HG03196 (cell line): ENCODE measurements around the gene MAP9.
"Not testable (repeated sequence)": the region's sequence is repeated elsewhere in the genome, so short reads cannot be mapped to it uniquely, and the experiment has no call there.

Source experiments
- ATAC-seq: cut with Tn5 transposase; IDR thresholded peaks from one replicate; pipeline ENCODE4 v1.9.1; 2021; ENCODE audit not compliant: unreplicated experiment

The MAP9 gene

DNA sequence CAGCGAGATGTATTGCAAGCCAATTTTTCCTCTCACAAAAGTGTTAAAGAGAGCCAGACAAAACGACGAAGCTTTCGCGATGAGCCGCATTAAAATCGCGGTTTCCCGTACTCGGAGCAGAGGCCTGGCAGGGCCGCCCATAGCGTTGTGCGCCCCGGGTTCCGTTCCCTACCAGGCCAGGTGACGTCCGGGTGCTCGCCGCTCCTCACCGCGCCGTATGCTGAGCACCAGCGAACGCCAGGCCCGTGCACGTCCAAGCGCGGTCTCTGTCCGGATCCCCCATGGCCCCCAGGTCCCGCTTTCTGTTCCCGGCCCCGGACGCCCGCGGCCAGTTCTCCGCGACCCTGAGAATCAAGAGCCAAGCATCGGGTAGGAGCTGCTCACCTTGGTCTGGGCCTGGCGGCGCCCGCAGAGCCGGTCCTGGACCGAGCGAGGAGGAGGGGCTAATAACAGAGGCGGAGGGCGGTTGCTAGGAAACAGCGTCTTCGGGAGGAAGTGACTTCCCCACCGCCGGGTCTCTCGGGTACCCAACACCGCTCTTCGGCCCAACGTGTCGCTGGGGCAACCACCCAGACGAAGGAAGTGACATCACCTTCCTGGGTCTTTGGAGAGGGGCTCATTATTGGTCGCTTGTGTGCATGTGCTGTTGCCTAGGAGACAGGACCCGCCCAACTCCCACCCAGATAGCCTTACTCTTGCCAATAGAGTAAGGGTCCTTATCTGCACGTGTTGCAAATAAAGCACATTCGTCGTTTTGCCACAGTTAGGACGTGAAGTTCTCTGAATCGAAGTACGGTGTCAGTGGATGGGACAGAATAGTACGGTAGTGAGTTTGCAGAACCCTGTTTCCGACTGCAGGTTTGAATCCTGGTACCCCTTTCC lies at the start of gene MAP9:
Gene MAP9, minus strand, starts transcription at position 579 of the 882 bp plus-strand sequence. CDS start 1,115 bp downstream, outside the sequence.
- ATAC-seq: peak; percentile 99

DNA sequence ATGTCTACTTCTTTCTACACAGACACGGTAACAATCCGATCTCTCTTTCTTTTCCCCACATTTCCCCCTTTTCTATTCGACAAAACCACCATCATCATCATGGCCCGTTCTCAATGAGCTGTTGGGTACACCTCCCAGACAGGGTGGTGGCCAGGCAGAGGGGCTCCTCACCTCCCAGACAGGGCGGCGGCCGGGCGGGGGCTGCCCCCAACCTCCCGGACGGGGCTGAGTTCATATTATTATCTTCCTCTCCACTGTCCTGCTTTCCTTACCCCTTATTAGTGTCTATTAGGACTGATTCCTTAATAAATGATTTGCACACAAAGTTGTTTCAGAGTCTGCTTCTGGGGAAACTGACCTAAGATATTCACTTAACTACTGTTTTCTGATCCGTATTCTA lies 48.0 kb upstream of the MAP9 start:
- ATAC-seq: not testable (repeated sequence)

DNA sequence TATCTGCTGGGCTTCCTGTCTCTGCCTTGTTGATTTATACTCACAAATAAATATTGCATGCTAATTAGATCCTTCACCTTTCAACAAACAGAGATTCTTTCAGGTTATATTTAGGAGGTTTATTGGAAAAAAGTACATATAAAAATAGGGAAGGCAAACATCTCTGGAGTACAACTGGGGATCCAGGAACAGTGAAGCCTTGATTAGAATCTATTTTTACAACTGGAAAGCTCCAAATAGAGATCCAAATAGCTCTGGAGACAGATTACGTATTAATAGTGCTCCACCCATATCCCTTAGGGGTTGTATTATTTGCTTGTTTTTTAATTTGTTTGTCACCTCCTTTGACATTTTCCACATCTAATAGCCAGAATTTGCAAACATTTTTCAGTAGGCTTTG lies 46.9 kb upstream of the MAP9 start:
- no peak for ATAC-seq

DNA sequence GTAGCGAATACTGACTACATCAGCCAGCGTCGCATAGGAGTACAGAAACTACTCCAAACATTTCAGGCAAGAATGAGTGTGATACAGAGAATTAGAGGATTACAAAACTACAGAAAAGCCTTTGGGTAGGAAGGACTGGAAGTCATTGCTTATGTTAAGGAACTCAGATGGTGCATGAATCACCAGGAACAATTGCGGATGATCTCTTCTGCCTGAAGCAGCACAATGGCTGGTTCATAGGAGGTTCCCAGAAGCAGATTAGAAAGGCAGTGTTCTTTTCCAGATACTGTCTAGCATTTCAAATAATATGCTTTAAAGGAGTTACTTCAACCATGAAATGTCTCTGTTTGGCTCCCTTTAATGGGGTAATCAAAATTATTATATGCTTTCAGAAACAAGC lies 42.5 kb upstream of the MAP9 start:
- ATAC-seq: no peak

DNA sequence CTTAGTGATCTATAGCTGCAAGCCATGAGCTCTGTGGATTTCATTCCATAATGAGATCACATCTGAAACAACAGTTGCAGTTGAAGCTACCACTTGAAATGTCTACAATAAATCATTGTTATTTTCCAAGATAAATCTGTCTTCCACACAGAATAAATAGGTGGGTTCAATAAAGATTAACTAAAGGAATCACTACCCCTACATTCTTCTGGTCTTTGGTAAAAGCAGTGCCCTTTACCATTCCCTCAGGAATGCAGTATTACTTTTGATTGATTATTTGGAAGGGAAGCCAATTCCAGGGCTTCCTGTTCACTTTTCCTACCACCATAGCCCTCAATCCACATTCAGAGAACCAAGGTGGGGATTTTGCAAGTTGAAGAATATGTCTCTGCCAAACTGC lies 38.9 kb upstream of the MAP9 start:
- ATAC-seq: no peak

DNA sequence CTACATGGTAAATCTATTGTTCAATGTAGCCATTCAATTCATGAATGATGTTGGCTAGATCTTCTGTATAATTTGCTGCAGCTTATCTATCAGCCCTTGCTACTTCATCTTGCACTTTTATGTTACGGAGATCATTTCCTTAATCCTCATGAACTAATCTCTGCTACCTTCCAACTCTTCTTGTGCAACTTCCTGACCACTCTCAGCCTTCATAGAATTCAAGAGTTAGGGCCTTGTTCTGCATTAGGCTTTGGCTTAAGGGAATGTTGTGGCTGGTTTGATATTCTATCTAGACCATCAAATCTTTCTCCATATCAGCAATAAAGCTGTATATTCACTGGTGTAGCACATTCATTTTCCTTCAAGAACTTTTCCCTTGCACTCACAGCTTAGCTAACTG lies 36.7 kb upstream of the MAP9 start:
- no peak for ATAC-seq

DNA sequence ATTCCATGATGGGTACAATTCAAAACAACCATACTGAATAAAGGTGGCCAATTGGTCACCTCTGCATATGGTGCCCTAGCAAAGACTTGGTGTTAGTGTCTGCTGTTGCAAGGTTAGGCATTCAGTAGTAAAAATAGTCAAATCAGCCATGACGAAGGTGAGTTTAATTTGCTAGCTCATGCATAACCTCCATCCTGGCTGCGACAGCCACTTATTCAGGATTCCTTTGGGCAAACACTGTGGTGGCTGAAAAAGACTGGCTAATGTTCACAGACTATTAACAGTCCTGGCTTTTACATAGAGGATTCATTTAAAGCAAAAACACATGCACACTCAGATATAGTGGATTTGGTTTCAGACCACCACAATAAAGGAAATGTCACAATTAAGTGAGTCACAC lies 34.8 kb upstream of the MAP9 start:
- no peak for ATAC-seq

DNA sequence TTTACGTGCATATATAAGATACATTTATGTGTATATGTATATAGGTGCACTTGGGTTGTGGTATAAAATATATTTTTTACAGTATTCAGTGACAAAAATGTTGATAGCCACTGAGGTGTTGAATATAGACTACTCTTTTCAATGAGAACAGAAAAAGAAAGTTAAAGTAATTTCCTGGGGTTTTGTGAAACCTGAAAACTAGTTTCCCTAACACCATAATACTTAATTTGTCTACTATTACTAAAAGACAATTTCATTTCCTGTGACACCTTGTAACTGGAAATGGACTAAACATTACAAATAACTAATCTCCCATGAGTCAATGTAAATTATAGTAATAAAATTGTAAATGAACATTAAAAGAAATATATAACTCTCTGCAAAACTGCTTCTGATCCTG lies 32.0 kb upstream of the MAP9 start:
- peak; percentile 69 for ATAC-seq

DNA sequence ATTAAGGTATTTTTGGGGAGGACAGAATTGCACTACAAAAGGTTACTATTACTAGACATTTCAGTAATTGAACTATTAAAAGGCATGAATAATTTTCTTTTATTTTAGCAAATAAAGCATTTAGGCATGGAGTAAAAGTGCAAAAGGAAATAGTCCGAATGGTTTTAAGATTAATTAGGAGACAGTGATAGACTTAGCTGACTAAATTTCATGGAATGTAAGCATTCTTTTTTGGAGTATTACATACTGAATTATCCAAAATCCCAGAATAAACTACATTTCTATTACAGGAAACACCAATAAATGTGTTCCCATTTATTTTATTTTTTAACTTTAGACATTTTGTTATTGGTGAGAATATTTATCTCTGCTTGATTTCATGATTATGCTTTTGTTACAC lies 30.7 kb upstream of the MAP9 start:
- no peak for ATAC-seq

DNA sequence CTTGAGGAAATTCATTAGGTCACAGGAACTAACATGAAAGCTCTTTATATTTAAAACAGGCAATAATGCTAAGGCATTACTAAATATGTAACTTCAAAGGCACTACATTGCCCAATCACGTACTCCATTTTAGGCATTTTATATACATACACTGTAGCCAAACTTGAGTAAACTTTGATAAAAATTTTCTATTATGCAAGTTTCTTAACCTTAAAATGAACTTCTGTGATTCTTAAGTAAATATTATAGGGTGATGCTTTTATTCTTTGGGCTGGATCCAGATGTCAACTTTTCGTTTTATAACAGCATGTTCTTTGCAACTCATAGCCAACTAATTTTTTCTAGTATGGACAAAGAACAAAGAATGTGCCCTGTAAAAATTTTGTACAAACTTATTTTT lies 28.3 kb upstream of the MAP9 start:
- no peak for ATAC-seq

DNA sequence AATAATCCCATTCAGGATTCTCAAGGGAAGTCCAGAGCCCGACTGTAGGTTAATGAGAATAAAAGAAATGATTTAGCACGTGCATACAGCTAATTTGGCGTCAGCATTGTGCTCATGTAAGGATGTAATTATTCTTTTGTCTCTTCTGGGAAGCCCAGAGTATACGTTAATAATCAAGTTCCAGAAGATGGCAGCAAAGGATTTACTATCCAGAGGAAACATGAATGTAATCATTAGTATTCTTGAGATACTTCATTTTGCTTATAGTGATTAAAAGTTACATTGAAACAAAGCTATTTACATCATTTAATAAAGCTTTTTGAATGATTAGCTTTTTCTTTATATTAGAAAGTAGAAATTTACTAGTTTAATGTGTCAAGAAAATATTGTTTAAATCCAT lies 27.1 kb upstream of the MAP9 start:
- no peak for ATAC-seq

DNA sequence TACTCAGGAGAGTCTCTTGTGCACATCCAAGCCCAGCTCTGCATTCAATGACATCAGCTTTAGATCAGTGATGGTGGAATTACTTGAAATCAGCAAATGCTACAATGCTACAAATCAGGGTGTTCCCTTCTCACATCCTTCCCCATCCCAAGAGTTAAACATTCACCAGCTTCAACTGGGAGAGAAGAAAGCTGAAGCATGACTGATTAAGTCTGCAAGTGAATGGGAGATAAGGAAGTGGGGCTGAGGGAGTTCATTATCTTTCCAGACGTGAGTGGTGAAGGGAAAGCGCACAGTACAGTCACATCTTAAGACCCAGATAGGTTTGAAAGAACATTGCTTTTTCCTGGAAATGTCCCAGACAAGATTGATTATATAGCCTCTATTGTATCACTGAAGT lies 26.2 kb upstream of the MAP9 start:
- no peak for ATAC-seq

DNA sequence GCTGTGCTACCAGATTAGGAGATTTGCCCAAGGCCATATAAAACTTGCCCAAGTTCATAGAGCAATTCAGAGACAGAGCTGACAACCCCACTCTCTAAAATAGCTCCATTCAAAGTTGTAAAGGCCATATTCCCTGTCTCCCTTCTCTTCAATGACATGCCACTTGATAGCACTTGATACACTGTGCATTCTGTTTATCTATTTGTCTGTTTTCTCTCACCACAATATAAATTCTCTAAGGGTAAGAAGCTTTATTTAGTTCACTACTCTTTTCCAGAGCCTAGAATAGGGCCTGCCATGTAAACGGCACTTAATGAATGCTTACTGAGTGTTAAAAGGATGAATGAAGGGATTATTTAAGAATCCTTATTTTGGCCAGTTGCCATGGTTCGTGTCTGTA lies 24.1 kb upstream of the MAP9 start:
- no peak for ATAC-seq

DNA sequence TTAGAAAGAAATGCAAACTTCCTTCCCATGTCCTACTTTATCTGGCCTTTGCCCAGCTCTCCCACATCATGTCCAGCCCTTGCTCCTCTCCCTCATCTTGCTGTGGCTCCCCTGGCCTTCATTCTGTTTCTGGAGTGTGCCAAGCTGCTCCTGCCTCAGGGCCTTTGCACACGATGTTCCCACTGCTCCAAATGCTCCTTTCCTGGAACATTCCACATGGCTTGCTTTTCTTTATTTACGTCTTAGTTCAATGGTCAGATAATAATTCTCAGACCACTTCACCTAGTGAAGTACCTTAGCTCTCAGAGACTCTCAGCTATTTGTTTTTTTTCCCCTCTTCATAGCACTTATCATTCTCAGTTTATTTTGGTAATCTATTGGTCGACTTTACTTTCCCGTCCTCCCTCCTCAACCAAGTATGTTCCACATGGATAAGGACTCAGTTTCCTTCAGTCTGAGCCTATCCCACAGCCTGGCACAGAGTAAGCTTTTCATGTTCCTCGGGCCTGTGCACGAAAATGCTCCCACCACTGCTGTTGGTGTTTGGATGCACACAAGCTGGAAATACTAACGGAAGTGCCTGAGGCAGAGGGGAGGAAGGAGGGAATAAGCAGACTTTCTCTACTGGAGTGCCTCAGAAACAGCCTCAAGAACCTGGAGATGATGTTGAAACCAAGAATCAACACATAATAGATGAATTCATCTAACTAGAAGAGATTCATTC lies 23.4 kb upstream of the MAP9 start:
- no peak for ATAC-seq

DNA sequence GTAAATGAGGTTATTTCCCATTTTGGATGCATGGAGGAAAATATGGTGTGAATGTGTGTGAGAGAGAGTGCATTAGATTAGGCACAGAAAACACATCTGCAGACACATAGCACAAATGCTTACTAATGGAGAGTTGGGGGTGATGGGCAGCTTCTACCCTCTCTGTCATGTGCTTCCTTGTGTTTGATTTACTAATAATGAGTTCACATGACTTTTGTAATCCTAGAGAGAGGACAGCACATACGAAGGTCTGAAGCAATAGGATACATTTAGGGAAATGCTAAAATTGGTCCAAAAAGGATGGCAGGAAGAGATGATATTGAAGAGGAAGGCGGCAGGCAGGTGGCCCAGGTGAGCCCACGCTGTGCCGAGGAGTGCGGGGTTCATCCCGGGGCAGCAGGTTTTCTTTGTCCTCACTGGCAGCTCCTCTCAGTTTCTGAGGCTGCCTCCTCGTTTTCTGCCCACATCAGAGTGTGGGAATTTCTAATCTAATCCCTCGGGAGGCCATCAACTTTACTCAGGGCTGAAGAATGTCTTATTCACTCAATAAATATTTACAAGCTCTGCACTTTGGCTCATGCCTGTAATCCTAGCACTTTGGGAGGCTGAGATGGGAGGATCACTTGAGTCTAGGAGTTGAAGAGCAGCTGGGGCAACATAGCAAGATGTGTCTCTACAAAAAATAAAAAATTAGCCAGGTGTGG lies 15.9 kb upstream of the MAP9 start:
- ATAC-seq: no peak

DNA sequence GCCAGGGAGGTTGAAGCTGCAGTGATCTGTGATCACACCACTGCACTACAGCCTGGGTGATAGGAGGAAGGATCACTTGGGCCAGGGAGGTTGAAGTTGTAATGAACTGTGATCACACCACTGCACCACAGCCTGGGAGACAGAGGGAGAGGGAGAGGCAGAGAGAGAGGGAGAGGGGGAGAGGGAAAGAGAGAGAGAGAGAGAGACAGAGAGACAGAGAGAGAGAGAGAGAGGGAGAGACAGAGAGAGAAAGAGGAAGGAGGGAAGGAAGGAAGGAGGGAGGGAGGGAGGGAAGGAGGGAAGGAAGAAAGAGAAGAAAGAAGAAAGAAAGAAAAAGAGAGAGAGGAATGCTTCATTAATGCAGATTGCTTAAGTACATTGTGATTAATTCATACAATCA lies 15.2 kb upstream of the MAP9 start:
- ATAC-seq: no peak

DNA sequence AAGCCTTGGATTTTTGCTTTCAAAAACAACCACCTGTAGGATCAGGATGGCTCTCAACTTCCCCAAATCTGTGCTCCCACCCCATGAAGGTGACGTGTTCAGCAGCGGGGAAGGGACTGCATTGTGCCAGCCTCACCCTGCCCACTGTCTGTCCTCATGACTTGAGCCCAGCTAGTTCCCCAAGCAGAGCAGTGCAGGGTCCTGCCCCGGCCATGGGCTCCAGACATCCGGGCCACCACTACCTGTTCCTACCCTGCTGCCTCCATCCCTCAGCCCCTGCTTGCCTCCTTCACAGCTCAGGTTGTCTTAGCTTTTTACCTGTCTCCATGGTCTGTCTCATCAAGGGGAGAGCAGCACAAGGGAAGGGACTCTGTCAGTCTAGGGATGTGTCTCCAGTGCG lies 11.4 kb upstream of the MAP9 start:
- ATAC-seq: no peak

DNA sequence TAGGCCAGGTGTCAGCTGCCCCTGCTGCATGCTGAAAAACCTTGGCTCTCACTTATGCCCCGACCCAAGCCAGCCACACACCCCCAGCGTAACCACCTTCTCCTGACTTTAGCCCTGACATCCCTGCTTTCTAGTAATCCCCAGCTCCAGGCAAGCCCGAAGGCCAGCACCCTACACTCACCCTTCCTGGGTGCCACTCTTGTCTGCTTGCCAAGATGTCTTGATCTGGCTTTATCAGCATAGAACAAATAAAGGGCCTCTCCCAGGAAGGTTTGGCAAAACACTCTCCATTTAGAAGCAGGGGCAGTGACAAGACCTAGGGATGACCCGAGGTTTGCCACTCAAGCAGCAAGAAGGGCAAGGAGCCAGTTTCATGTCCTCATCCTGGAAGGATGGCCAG lies 6.8 kb upstream of the MAP9 start:
- ATAC-seq: no peak

DNA sequence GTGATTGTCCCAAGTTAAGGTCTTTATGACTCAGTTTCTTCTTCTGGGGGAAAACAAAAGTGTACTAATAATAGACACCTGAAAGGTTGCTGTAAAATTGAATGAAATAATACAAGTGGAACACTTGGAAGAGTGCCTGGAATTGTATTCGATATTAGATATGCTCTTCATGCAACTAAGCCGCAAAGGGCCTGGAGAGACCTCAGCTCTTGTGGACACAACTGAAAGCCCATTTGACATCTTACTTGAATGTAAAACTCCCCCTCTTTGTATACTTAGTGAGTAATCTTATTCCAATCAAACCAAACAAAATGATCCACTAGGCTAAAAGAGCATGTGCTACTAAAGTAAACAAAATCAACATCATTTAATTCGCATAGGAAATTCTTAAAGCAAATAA lies 511 bp upstream of the MAP9 start:
- no peak for ATAC-seq

DNA sequence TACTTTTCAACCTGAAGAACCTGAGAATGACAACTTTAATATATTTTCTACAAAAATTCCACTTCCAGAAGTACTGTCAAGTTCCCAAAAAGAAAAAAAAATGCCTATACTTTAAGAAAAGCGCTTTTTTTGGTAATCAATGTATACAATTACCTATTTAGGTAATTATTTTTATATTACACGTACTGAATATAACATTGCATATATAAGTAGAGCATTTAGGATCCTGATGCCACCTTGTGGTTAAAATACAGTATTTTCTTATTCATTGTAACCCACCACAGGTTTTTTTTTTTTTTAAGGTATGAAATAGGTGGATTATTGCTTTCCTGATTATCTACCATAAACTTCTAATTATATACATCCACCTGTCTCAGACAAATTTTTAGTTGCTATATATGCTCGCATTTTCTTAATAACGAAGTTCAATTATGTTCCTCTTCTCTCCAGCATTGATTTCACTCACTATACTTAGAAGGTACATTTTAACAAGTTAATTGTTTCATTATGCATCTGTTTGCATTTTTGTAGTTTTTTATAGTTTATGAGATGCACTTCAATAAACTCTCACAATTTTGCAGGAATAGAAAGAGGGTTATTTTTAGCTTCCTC lies 5.2 kb downstream of the MAP9 start:
- peak; percentile 38 for ATAC-seq

DNA sequence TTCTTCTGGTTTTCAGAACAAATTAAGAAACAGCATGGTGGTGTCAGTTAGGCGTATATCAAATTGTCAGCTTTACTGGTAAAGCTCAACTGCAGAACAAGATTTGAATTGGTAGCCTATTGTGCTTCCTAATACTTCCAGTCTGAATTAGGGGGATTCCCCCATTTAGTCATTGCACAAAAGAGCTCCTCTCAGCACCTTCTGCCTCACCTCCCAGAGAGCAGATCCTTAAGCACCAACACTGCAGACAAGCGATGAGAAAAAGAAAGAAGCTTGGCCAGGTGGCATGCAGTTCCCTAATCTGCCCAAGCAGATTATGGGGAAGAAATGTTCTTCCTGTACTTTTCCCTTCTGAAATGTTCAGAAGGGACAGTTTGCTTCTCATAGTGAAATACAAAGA lies 9.2 kb downstream of the MAP9 start:
- ATAC-seq: peak; percentile 59
